Panc1 (cell line): ENCODE data around the gene SORD. TPM values are rescaled to one million over a fixed set of nuclear protein-coding genes. Genes with fewer than 3 reads are reported as not detected.

Experiments used
- ATAC-seq: fragments of 200-7000 bp; cut with Tn5 transposase; 2 replicates; pipeline ENCODE4 v1.9.1; 2020; ENCODE audit warnings: mild to moderate bottlenecking, moderate library complexity
- BruUV-seq: library from RNA; stranded (reverse); fragments of 400-500 nt; replicated peaks from 2 replicates; lab custom pipeline; 2021; lab: Mats Ljungman, UMichigan
- CTCF ChIA-PET: fragments of 300-600 bp; sonication (Branson Sonifier 250); formaldehyde crosslinking; loops from one replicate; lab custom pipeline; 2022; ENCODE audit warnings: antibody characterized with exemption; lab: Charles Lee
- POLR2A ChIA-PET: fragments of 300-600 bp; sonication (Branson Sonifier 250); formaldehyde crosslinking; loops from one replicate; lab custom pipeline; 2022; ENCODE audit warnings: antibody characterized with exemption; lab: Charles Lee
- DNase-seq: peaks from one replicate; pipeline ENCODE4 v3.0.0-alpha.2; 2010; ENCODE audit warnings: low read depth, low spot score
- H3K27ac ChIP-seq: 2 replicates; pipeline ENCODE4 v1.5.1; 2011; ENCODE audit warnings: mild to moderate bottlenecking, low read length, inconsistent platforms
- H3K27me3 ChIP-seq: fragments of 200-500 bp; sonication (Bioruptor generic); 2 replicates; pipeline ENCODE4 v1.6.0; 2014; ENCODE audit warnings: low read length, inconsistent platforms; ENCODE audit not compliant: control insufficient read depth, insufficient read depth
- H3K36me3 ChIP-seq: fragments of 200-500 bp; sonication (Bioruptor generic); 2 replicates; pipeline ENCODE4 v1.5.1; 2014; ENCODE audit warnings: inconsistent platforms, mild to moderate bottlenecking, low read length, moderate library complexity; ENCODE audit not compliant: control insufficient read depth, insufficient read depth
- H3K4me1 ChIP-seq: 2 replicates; pipeline ENCODE4 v1.5.1; 2011; ENCODE audit warnings: inconsistent platforms, mild to moderate bottlenecking, low read length, moderate library complexity; ENCODE audit not compliant: control insufficient read depth, insufficient read depth
- H3K4me3 ChIP-seq, 2 experiments: 2 replicates each; pipeline ENCODE4 v1.5.1; 2011 to 2012; ENCODE audit warnings: low read depth in 2 of 2, low read length in 2 of 2, mild to moderate bottlenecking in 2 of 2, inconsistent platforms in 1 of 2, moderate library complexity in 1 of 2
- H3K9me3 ChIP-seq: fragments of 200-500 bp; sonication (Bioruptor generic); 2 replicates; pipeline ENCODE4 v1.5.1; 2014; ENCODE audit warnings: low read depth, mild to moderate bottlenecking, inconsistent platforms, low read length, moderate library complexity; ENCODE audit not compliant: control insufficient read depth, insufficient read depth
- CTCF ChIP-seq: fragments of 450-650 bp; IDR thresholded peaks from 2 replicates; pipeline ENCODE4 v1.5.1; 2017; ENCODE audit warnings: mild to moderate bottlenecking
- POLR2AphosphoS5 ChIP-seq: IDR thresholded peaks from 2 replicates; pipeline ENCODE4 v1.6.1; 2012; ENCODE audit warnings: mild to moderate bottlenecking, low read depth, low read length, moderate library complexity
- REST ChIP-seq, 2 experiments: IDR thresholded peaks; 2 replicates each; pipeline ENCODE4 v1.6.1; 2011 to 2012; ENCODE audit warnings: low read depth in 2 of 2, control low read depth in 1 of 2, low read length in 1 of 2, mild to moderate bottlenecking in 1 of 2, moderate library complexity in 1 of 2; ENCODE audit not compliant: insufficient read depth in 1 of 2
- SIN3A ChIP-seq: IDR thresholded peaks from 2 replicates; pipeline ENCODE4 v1.6.1; 2012; ENCODE audit warnings: low read depth, mild to moderate bottlenecking, low read length, moderate library complexity, borderline replicate concordance; ENCODE audit not compliant: insufficient read depth
- TCF7L2 ChIP-seq: IDR thresholded peaks from 2 replicates; pipeline ENCODE4 v1.6.1; 2011; ENCODE audit warnings: mild to moderate bottlenecking, low read depth, low read length, inconsistent platforms
- in situ Hi-C: cut with HindIII; loops from 2 replicates; pipeline ENCODE4 v1.10.0; 2016; ENCODE audit warnings: low sequenced_read_pairs, low pct_unique_long_range_greater_than_20kb
- intact Hi-C: fragments of 100-400 bp; cut with micrococcal nuclease; formaldehyde crosslinking; loops from one replicate; pipeline ENCODE4 v1.10.0; 2022; ENCODE audit not compliant: unreplicated experiment
- total RNA-seq: library from RNA; stranded (reverse); gene quantifications from one replicate; pipeline ENCODE4 v1.2.1, GENCODE V29; 2021; ENCODE audit not compliant: unreplicated experiment

Gene SORD
- total RNA-seq, 1 experiment from 2014 or later: 34.0 TPM

GRCh38 chr15:45087513-45087912 lies 64.5 kb downstream of the SORD start:
- ATAC-seq: peak; percentile 53; the same call in 1 of the 2 replicates
- ChIA-PET CTCF (no interaction called here), POLR2A (no interaction called here)
- in situ Hi-C loops (no loop called here), intact Hi-C loops (no loop called here)
- Histone ChIP-seq H3K9me3 (no peaks in the 10 kb centered on the region), H3K36me3 (no peaks in the 10 kb centered on the region), H3K4me1 (no peaks in the 10 kb centered on the region), H3K4me3 (no peak overlapping the region), H3K27ac (no peak overlapping the region), H3K27me3 (peaks cover 18% of the 10 kb centered on the region)
- no TSS peak for BruUV-seq
- no peak for DNase-seq
- TF ChIP-seq REST (IDR thresholded peaks at IDR 0.05; ENCODE audit: insufficient read depth in 1 of 2, low read depth in 2 of 2, low read length in 1 of 2) (no peak), CTCF (no peak; the same call in 1 of the 2 replicates)

- Histone ChIP-seq H3K27ac (no peak overlapping the region), H3K36me3 (no peaks in the 10 kb centered on the region), H3K27me3 (peaks cover 16% of the 10 kb centered on the region), H3K4me3 (no peak overlapping the region), H3K9me3 (no peaks in the 10 kb centered on the region), H3K4me1 (no peaks in the 10 kb centered on the region)
- ChIA-PET POLR2A (no interaction called here), CTCF (interaction anchor here (0.6 to 1.4 kb wide), 2 partner anchors 29 to 1112 kb away, joined by 3 to 6 read pairs; no protein-coding TSS in a partner anchor)
- DNase-seq (no peak), ATAC-seq (no peak)
- intact Hi-C loops: no loop called here
- in situ Hi-C loops: no loop called here
- no peak for TF ChIP-seq POLR2AphosphoS5
- TF ChIP-seq CTCF: no peak
- TF ChIP-seq TCF7L2: no peak
- TF ChIP-seq REST (IDR thresholded peaks at IDR 0.05; ENCODE audit: insufficient read depth in 1 of 2, low read depth in 2 of 2, low read length in 1 of 2): no peak
- TF ChIP-seq SIN3A: no peak
- BruUV-seq: no TSS peak
These were observed 66.1 kb downstream of the SORD start for GRCh38 chr15:45088801-45089711.
